ENCODE results near the gene SYTL2. TPM values are rescaled to one million over a fixed set of nuclear protein-coding genes. Genes with fewer than 3 reads are reported as not detected.

The SYTL2 gene
- total and polyA plus RNA-seq, 2 experiments from 2014 or later, result 8.9 to 66.6 TPM

DNA sequence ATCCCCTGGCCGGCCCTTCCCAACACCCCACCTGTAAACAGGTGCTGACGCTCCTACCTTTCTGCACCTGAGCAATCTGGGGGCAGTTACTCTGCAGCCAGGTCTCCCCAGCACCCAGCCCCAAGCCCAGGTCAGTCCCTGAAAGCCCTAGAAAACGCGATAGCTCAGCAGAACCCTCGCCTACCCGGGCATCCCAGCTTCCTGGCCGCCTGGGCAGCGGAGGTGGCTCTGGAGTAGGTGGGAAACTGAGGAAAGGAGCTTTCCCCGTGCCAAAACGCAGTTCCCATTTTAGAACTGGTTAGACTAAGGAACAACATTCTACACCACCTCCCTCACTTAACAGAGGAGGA lies 445 bp downstream of the SYTL2 start:
- peaks cover 26% of the 10 kb centered on the region for H3K79me2 ChIP-seq
- peak overlapping the region; percentile 94 for H2AFZ ChIP-seq
- 3% methylated on average over 10 of the region's 10 CpGs for WGBS (ENCODE audit: low lambda C conversion rate, missing lambda C conversion rate)
- H3K27ac ChIP-seq, result peak overlapping the region; percentile 8
- no peaks in the 10 kb centered on the region for H3K27me3 ChIP-seq
- peak overlapping the region; percentile 89 for H3K4me2 ChIP-seq
- H3K36me3 ChIP-seq (replicated peaks; ENCODE audit: insufficient read depth, low read depth), result no peaks in the 10 kb centered on the region
- TF ChIP-seq, protein P1, sequence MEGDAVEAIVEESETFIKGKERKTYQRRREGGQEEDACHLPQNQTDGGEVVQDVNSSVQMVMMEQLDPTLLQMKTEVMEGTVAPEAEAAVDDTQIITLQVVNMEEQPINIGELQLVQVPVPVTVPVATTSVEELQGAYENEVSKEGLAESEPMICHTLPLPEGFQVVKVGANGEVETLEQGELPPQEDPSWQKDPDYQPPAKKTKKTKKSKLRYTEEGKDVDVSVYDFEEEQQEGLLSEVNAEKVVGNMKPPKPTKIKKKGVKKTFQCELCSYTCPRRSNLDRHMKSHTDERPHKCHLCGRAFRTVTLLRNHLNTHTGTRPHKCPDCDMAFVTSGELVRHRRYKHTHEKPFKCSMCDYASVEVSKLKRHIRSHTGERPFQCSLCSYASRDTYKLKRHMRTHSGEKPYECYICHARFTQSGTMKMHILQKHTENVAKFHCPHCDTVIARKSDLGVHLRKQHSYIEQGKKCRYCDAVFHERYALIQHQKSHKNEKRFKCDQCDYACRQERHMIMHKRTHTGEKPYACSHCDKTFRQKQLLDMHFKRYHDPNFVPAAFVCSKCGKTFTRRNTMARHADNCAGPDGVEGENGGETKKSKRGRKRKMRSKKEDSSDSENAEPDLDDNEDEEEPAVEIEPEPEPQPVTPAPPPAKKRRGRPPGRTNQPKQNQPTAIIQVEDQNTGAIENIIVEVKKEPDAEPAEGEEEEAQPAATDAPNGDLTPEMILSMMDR (IDR thresholded peaks at IDR 0.05; ENCODE audit: poor library complexity), result no peak
- TF ChIP-seq EZH2 (IDR thresholded peaks at IDR 0.05; ENCODE audit: borderline replicate concordance) (no peak), EZH2phosphoT487 (IDR thresholded peaks at IDR 0.05; ENCODE audit: low read depth, severe bottlenecking, unreplicated experiment) (no peak)
- H3K4me1 ChIP-seq (ENCODE audit: insufficient read depth), result no peaks in the 10 kb centered on the region
- no peaks in the 10 kb centered on the region for H3K9me3 ChIP-seq (ENCODE audit: low read depth)
- no peaks in the 10 kb centered on the region for H3K9me2 ChIP-seq (replicated peaks; ENCODE audit: insufficient read depth)
- DNase-seq (ENCODE audit: low spot score), result no peak
- no peaks in the 10 kb centered on the region for H4K20me1 ChIP-seq (ENCODE audit: insufficient read depth, poor library complexity, severe bottlenecking)
- peak overlapping the region; percentile 39 for H3K4me3 ChIP-seq

DNA sequence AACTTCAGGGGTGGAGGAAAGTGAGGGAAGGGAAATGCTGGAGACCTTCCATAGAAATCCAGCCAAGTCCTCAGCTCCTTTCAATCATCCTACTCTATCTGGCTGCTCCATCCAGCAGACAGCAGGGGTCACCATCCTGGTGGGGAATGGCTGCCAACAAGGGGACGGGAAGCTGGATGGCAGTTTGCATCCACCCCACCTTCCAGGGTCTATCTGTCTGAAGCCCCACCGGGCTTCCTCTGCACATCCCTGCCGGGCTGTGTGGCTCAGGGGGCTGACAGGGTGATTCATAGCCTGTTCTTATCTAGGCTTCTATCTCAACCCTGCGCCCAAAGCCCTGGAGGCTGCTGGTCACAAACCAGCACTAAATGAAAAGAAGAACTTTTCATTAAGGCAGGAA lies 1.1 kb downstream of the SYTL2 start:
- peak overlapping the region; percentile 94 for H2AFZ ChIP-seq
- no peak overlapping the region for H3K27ac ChIP-seq
- no peaks in the 10 kb centered on the region for H3K4me1 ChIP-seq (ENCODE audit: insufficient read depth)
- no peak for TF ChIP-seq EZH2 (IDR thresholded peaks at IDR 0.05; ENCODE audit: borderline replicate concordance)
- TF ChIP-seq, protein P1 (IDR thresholded peaks at IDR 0.05; ENCODE audit: poor library complexity), result peak; percentile 32
- TF ChIP-seq EZH2phosphoT487 (IDR thresholded peaks at IDR 0.05; ENCODE audit: low read depth, severe bottlenecking, unreplicated experiment), result no peak
- no peaks in the 10 kb centered on the region for H3K36me3 ChIP-seq (replicated peaks; ENCODE audit: insufficient read depth, low read depth)
- no peaks in the 10 kb centered on the region for H3K9me3 ChIP-seq (ENCODE audit: low read depth)
- peak overlapping the region; percentile 89 for H3K4me2 ChIP-seq
- 11% methylated on average over 4 of the region's 4 CpGs for WGBS (ENCODE audit: low lambda C conversion rate, missing lambda C conversion rate)
- H3K9me2 ChIP-seq (replicated peaks; ENCODE audit: insufficient read depth), result no peaks in the 10 kb centered on the region
- no peaks in the 10 kb centered on the region for H4K20me1 ChIP-seq (ENCODE audit: insufficient read depth, poor library complexity, severe bottlenecking)
- DNase-seq (ENCODE audit: low spot score), result peak; percentile 37
- H3K27me3 ChIP-seq, result no peaks in the 10 kb centered on the region
- peaks cover 26% of the 10 kb centered on the region for H3K79me2 ChIP-seq
- H3K4me3 ChIP-seq, result no peak overlapping the region

DNA sequence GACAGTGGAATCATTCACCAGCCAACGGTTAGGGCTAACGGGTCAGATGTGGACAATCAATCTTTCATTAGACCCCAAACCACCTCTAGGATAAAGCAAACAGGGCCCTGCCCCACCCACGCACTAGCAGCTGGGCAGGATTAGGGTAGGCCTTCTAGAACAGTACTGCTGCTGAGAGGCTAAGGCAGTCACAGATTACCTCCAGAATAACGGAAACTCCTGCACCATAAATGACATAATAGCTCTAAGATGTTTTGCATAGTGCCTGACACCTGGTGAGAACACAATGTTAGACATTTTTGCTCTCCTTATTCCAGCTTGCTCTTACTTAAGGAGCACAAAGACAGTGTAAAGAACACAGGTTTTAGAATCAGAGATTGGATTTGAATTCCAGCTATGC lies 1.8 kb downstream of the SYTL2 start:
- WGBS (ENCODE audit: low lambda C conversion rate, missing lambda C conversion rate), result 73% methylated on average over 4 of the region's 4 CpGs
- no peak overlapping the region for H3K4me3 ChIP-seq
- DNase-seq (ENCODE audit: low spot score), result no peak
- H3K36me3 ChIP-seq (replicated peaks; ENCODE audit: insufficient read depth, low read depth), result no peaks in the 10 kb centered on the region
- no peaks in the 10 kb centered on the region for H4K20me1 ChIP-seq (ENCODE audit: insufficient read depth, poor library complexity, severe bottlenecking)
- peaks cover 26% of the 10 kb centered on the region for H3K79me2 ChIP-seq
- H3K4me1 ChIP-seq (ENCODE audit: insufficient read depth), result no peaks in the 10 kb centered on the region
- H3K27me3 ChIP-seq, result no peaks in the 10 kb centered on the region
- H3K4me2 ChIP-seq, result peak overlapping the region; percentile 89
- H3K27ac ChIP-seq, result no peak overlapping the region
- H3K9me2 ChIP-seq (replicated peaks; ENCODE audit: insufficient read depth), result no peaks in the 10 kb centered on the region
- no peak overlapping the region for H2AFZ ChIP-seq
- no peaks in the 10 kb centered on the region for H3K9me3 ChIP-seq (ENCODE audit: low read depth)
- TF ChIP-seq EZH2phosphoT487 (IDR thresholded peaks at IDR 0.05; ENCODE audit: low read depth, severe bottlenecking, unreplicated experiment), result no peak
- TF ChIP-seq EZH2 (IDR thresholded peaks at IDR 0.05; ENCODE audit: borderline replicate concordance), result no peak
- TF ChIP-seq, protein P1 (IDR thresholded peaks at IDR 0.05; ENCODE audit: poor library complexity), result no peak

DNA sequence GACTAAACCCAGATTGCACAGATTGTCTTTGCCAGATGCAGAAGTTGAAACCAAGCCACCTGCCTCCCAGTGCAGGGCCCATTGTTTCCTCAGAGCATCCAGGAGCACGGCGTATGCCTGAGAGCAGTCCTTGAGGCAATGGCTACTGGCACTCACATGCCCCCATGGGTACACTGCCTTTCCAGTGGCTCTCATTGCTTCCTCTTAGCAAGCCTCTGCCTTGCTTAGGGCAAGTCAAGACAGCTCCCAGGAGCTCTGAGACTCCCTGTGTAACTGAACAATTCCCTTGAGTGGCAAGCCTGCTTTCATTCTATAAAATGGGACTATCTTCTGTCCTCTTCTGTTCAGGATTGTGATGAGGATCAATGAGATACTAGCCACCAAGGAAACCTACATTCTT lies 4.1 kb downstream of the SYTL2 start:
- no peak overlapping the region for H3K4me3 ChIP-seq
- H3K9me2 ChIP-seq (replicated peaks; ENCODE audit: insufficient read depth), result no peaks in the 10 kb centered on the region
- TF ChIP-seq EZH2 (IDR thresholded peaks at IDR 0.05; ENCODE audit: borderline replicate concordance), result no peak
- no peak for TF ChIP-seq EZH2phosphoT487 (IDR thresholded peaks at IDR 0.05; ENCODE audit: low read depth, severe bottlenecking, unreplicated experiment)
- TF ChIP-seq, protein P1 (IDR thresholded peaks at IDR 0.05; ENCODE audit: poor library complexity), result no peak
- WGBS (ENCODE audit: low lambda C conversion rate, missing lambda C conversion rate), result 82% methylated on average over 2 of the region's 2 CpGs
- no peaks in the 10 kb centered on the region for H3K4me1 ChIP-seq (ENCODE audit: insufficient read depth)
- no peak overlapping the region for H3K27ac ChIP-seq
- no peaks in the 10 kb centered on the region for H3K9me3 ChIP-seq (ENCODE audit: low read depth)
- no peak overlapping the region for H2AFZ ChIP-seq
- H4K20me1 ChIP-seq (ENCODE audit: insufficient read depth, poor library complexity, severe bottlenecking), result no peaks in the 10 kb centered on the region
- no peak for DNase-seq (ENCODE audit: low spot score)
- H3K4me2 ChIP-seq, result no peak overlapping the region
- H3K36me3 ChIP-seq (replicated peaks; ENCODE audit: insufficient read depth, low read depth), result no peaks in the 10 kb centered on the region
- no peaks in the 10 kb centered on the region for H3K27me3 ChIP-seq
- peaks cover 28% of the 10 kb centered on the region for H3K79me2 ChIP-seq
